HG02852 (cell line): ENCODE results near the gene ACOX2.

Source experiments
- ATAC-seq: cut with Tn5 transposase; IDR thresholded peaks from one replicate; pipeline ENCODE4 v1.9.1; 2021; ENCODE audit warnings: mild to moderate bottlenecking, moderate library complexity; ENCODE audit not compliant: unreplicated experiment

Gene ACOX2

GRCh38 chr3:58567251-58567515 is 30.2 kb upstream of the ACOX2 start:
- ATAC-seq = no peak

- no peak for ATAC-seq
These were observed 29.6 kb upstream of the ACOX2 start for GRCh38 chr3:58566398-58567250.

- ATAC-seq = no peak
These were observed 28.8 kb upstream of the ACOX2 start for GRCh38 chr3:58565621-58566397.

GRCh38 chr3:58564456-58565160 is 27.6 kb upstream of the ACOX2 start:
- ATAC-seq = no peak

- ATAC-seq = no peak
These were observed 27.1 kb upstream of the ACOX2 start for GRCh38 chr3:58564054-58564453.

- no peak for ATAC-seq
These were observed 26.5 kb upstream of the ACOX2 start for GRCh38 chr3:58563386-58564035.

- no peak for ATAC-seq
These were observed 25.5 kb upstream of the ACOX2 start for GRCh38 chr3:58562498-58562897.

- no peak for ATAC-seq
These were observed 23.9 kb upstream of the ACOX2 start for GRCh38 chr3:58560771-58561311.

GRCh38 chr3:58559586-58559985 is 22.6 kb upstream of the ACOX2 start:
- no peak for ATAC-seq

GRCh38 chr3:58557491-58557890 is 20.5 kb upstream of the ACOX2 start:
- ATAC-seq = no peak

- ATAC-seq = no peak
These were observed 19.8 kb upstream of the ACOX2 start for GRCh38 chr3:58556761-58557221.

- ATAC-seq = no peak
These were observed 19.0 kb upstream of the ACOX2 start for GRCh38 chr3:58556001-58556400.

- no peak for ATAC-seq
These were observed 18.2 kb upstream of the ACOX2 start for GRCh38 chr3:58555203-58555602.

- no peak for ATAC-seq
These were observed 16.0 kb upstream of the ACOX2 start for GRCh38 chr3:58553003-58553402.

GRCh38 chr3:58551636-58552180 is 14.7 kb upstream of the ACOX2 start:
- ATAC-seq = no peak

- no peak for ATAC-seq
These were observed 7.6 kb upstream of the ACOX2 start for GRCh38 chr3:58544541-58544940.

- no peak for ATAC-seq
These were observed 3.3 kb upstream of the ACOX2 start for GRCh38 chr3:58540176-58540858.

GRCh38 chr3:58539626-58540025 is 2.6 kb upstream of the ACOX2 start:
- no peak for ATAC-seq

- ATAC-seq = no peak
These were observed 667 bp upstream of the ACOX2 start for GRCh38 chr3:58537412-58538301.
